Cardiac fibroblast (primary cell): ENCODE measurements around the gene B4GALT3.

Experiments used
- DNase-seq, 2 donors: peaks; one replicate each; pipeline versions ENCODE4 v3.0.0 to v3.0.0-alpha.2; 2010; ENCODE audit warnings: low read depth in 2 of 2
- H3K4me3 ChIP-seq, 2 donors: replicated peaks in 1 of 2; 1 replicate in 1 of 2; 2 replicates in 1 of 2; pipeline ENCODE4 v1.5.1; 2011; ENCODE audit warnings: low read depth in 2 of 2, low read length in 2 of 2, mild to moderate bottlenecking in 2 of 2, moderate library complexity in 1 of 2
- CTCF ChIP-seq: IDR thresholded peaks from one replicate; pipeline ENCODE4 v1.5.1; 2011; ENCODE audit warnings: low read depth, mild to moderate bottlenecking, low read length, inconsistent platforms

The B4GALT3 gene

GRCh38 chr1:161139766-161140165 lies 37.5 kb downstream of the B4GALT3 start:
- peak; percentile 72 to 74 for DNase-seq
- TF ChIP-seq CTCF = peak; percentile 45

GRCh38 chr1:161138431-161138830 lies 38.9 kb downstream of the B4GALT3 start:
- no peak for DNase-seq
- H3K4me3 ChIP-seq = no peak overlapping the region
- TF ChIP-seq CTCF = no peak

More at GRCh38 chr1:161139766-161140165, 37.5 kb downstream of the B4GALT3 start:
- H3K4me3 ChIP-seq = no peak overlapping the region

- DNase-seq = no peak
- TF ChIP-seq CTCF = no peak
- H3K4me3 ChIP-seq = no peak overlapping the region
Observed at GRCh38 chr1:161137881-161138280, 39.4 kb downstream of the B4GALT3 start.

- peak; percentile 18 to 24 for DNase-seq
- H3K4me3 ChIP-seq = peak overlapping the region; percentile 93 to 97
- no peak for TF ChIP-seq CTCF
Observed at GRCh38 chr1:161133220-161133740, 44.0 kb downstream of the B4GALT3 start.

- TF ChIP-seq CTCF = no peak
Observed at GRCh38 chr1:161132410-161133219, 44.7 kb downstream of the B4GALT3 start, which contains the start of gene DEDD. Gene DEDD, minus strand, starts transcription at chr1:161132667. Its CDS starts 8,205 bp downstream, at chr1:161124462.

GRCh38 chr1:161131523-161132409 lies 45.5 kb downstream of the B4GALT3 start:
- peak; percentile 27 to 49 for DNase-seq

More at GRCh38 chr1:161132410-161133219, 44.7 kb downstream of the B4GALT3 start, which contains the start of gene DEDD:
- peak within 1 kb of the TSS; percentile 93 to 97 for H3K4me3 ChIP-seq
- DNase-seq = peak; percentile 96 to 98

More at GRCh38 chr1:161131523-161132409, 45.5 kb downstream of the B4GALT3 start:
- peak overlapping the region; percentile 93 to 97 for H3K4me3 ChIP-seq
- no peak for TF ChIP-seq CTCF
